HG02678 (cell line): ENCODE results near the gene DHCR24.
"Not testable (repeated sequence)": the region's sequence is repeated elsewhere in the genome, so short reads cannot be mapped to it uniquely, and the experiment has no call there.

ENCODE experiments used
- ATAC-seq: cut with Tn5 transposase; IDR thresholded peaks from one replicate; pipeline ENCODE4 v1.9.1; 2021; ENCODE audit warnings: mild to moderate bottlenecking, moderate library complexity; ENCODE audit not compliant: unreplicated experiment

DHCR24 gene

GRCh38 chr1:54886724-54887664, at the start of gene DHCR24:
TSS of gene DHCR24 (minus strand) at chr1:54887195. CDS start at chr1:54887119, 76 bp downstream.
- ATAC-seq: peak; percentile 95

- ATAC-seq: no peak
These were observed 49.8 kb upstream of the DHCR24 start for GRCh38 chr1:54936791-54937190.

GRCh38 chr1:54934869-54935268, 47.9 kb upstream of the DHCR24 start:
- no peak for ATAC-seq

GRCh38 chr1:54934081-54934480, 47.1 kb upstream of the DHCR24 start:
- ATAC-seq: not testable (repeated sequence)

GRCh38 chr1:54931275-54931840, 44.4 kb upstream of the DHCR24 start:
- ATAC-seq: no peak

GRCh38 chr1:54929700-54930099, 42.7 kb upstream of the DHCR24 start:
- no peak for ATAC-seq

GRCh38 chr1:54928327-54928726, 41.3 kb upstream of the DHCR24 start:
- no peak for ATAC-seq

- ATAC-seq: no peak
These were observed 40.7 kb upstream of the DHCR24 start for GRCh38 chr1:54927472-54928240.

GRCh38 chr1:54926970-54927369, 40.0 kb upstream of the DHCR24 start:
- no peak for ATAC-seq

GRCh38 chr1:54922921-54923421, 36.0 kb upstream of the DHCR24 start:
- ATAC-seq: no peak

- ATAC-seq: no peak
These were observed 35.2 kb upstream of the DHCR24 start for GRCh38 chr1:54922040-54922761.

- no peak for ATAC-seq
These were observed 32.7 kb upstream of the DHCR24 start for GRCh38 chr1:54919367-54920359.

GRCh38 chr1:54911076-54911475, 24.1 kb upstream of the DHCR24 start:
- not testable (repeated sequence) for ATAC-seq

GRCh38 chr1:54906586-54906985, 19.6 kb upstream of the DHCR24 start:
- no peak for ATAC-seq

- ATAC-seq: no peak
These were observed 17.6 kb upstream of the DHCR24 start for GRCh38 chr1:54904476-54905048.

GRCh38 chr1:54894271-54894670, 7.3 kb upstream of the DHCR24 start:
- no peak for ATAC-seq

- no peak for ATAC-seq
These were observed 5.6 kb upstream of the DHCR24 start for GRCh38 chr1:54892586-54892985.

GRCh38 chr1:54889132-54889725, 2.2 kb upstream of the DHCR24 start:
- no peak for ATAC-seq
